Skeletal muscle tissue (tissue), 4 donors: ENCODE results near the gene RET. TPM values are rescaled to one million over a fixed set of nuclear protein-coding genes. Genes with fewer than 3 reads are reported as not detected.

Source experiments
- H3K27ac ChIP-seq: one replicate; pipeline ENCODE4 v1.7.0; 2013; ENCODE audit warnings: mild to moderate bottlenecking, low read depth, low read length, inconsistent platforms
- H3K27me3 ChIP-seq, 3 donors: one replicate each; pipeline ENCODE4 v1.7.0; 2013; ENCODE audit warnings: low read length in 3 of 3; ENCODE audit not compliant: control insufficient read depth in 3 of 3, insufficient read depth in 3 of 3
- H3K36me3 ChIP-seq, 3 donors: one replicate each; pipeline ENCODE4 v1.7.0; 2013; ENCODE audit warnings: low read length in 3 of 3; ENCODE audit not compliant: control insufficient read depth in 3 of 3, insufficient read depth in 3 of 3
- H3K4me1 ChIP-seq, 3 donors: one replicate each; pipeline ENCODE4 v1.7.0; 2013; ENCODE audit warnings: low read length in 3 of 3, mild to moderate bottlenecking in 3 of 3; ENCODE audit not compliant: control insufficient read depth in 3 of 3, insufficient read depth in 3 of 3
- H3K4me3 ChIP-seq, 3 donors: one replicate each; pipeline ENCODE4 v1.7.0; 2013; ENCODE audit warnings: low read length in 3 of 3
- H3K9ac ChIP-seq, 3 donors: one replicate each; pipeline ENCODE4 v1.7.0; 2013; ENCODE audit warnings: low read length in 3 of 3, mild to moderate bottlenecking in 3 of 3, moderate library complexity in 2 of 3, low read depth in 1 of 3
- H3K9me3 ChIP-seq, 3 donors: one replicate each; pipeline ENCODE4 v1.7.0; 2013; ENCODE audit warnings: low read length in 3 of 3; ENCODE audit not compliant: control insufficient read depth in 3 of 3
- total RNA-seq: library from RNA; depleted of rRNA; stranded (reverse); fragments of >200 nt; gene quantifications from one replicate; pipeline ENCODE4 v1.2.3, GENCODE V29; 2014
- donor health status: Osteomylitis.

Gene RET
- total RNA-seq, 1 donor from 2014 or later, result 1.6 TPM

DNA sequence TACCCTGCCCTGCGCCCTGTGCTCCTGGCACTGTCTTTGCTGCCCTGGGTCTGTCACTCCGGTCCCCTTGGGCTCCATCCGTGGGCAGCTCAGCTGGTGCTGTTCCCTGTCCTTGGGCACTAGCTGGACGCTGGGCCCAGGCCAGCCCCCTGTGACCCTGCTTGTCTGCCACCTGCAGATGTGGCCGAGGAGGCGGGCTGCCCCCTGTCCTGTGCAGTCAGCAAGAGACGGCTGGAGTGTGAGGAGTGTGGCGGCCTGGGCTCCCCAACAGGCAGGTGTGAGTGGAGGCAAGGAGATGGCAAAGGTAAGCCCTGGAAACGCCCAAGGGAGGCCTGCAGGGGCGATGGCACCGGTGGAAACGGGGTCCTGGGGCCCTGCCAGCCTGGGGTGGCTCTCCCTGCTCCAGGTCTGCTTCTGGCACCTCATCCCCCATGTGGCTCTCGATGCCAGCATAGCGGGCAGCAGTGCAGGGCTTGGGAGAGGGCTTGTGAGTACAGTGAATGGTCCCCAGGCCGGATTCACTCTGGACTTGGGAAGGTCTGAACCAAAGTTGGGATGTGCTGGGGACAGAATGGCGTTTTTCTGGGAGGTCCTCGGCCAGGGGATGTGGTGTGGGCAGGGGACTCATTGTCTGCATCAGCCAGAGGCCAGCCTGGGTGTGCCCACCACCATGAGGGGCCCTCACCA lies 35.2 kb downstream of the RET start:
- Histone ChIP-seq H3K27ac (no peak overlapping the region), H3K9me3 (no peaks in the 10 kb centered on the region), H3K36me3 (no peaks in the 10 kb centered on the region), H3K27me3 (no peaks in the 10 kb centered on the region), H3K4me1 (no peaks in the 10 kb centered on the region), H3K9ac (no peak overlapping the region), H3K4me3 (no peak overlapping the region)

DNA sequence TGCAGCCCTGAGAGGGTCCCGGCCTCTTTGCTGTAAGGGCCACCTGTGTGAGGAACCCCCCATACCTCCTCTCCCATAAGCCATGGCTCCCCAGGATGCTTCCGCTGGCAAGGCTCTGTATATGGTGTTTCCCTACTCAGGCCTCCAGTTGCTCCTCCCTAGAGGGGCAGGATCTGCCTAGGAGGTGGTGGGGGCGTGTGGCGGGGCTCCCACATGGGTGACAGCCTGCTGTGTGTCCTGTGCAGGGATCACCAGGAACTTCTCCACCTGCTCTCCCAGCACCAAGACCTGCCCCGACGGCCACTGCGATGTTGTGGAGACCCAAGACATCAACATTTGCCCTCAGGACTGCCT lies 35.7 kb downstream of the RET start:
- no peaks in the 10 kb centered on the region for H3K27me3 ChIP-seq
- H3K4me1 ChIP-seq, result no peaks in the 10 kb centered on the region
- H3K27ac ChIP-seq, result no peak overlapping the region
- H3K9me3 ChIP-seq, result no peaks in the 10 kb centered on the region
- H3K36me3 ChIP-seq, result peaks cover 0 to 2% (median 0%) of the 10 kb centered on the region in 3 donors
- H3K9ac ChIP-seq, result no peak overlapping the region
- H3K4me3 ChIP-seq, result no peak overlapping the region

- H3K4me3 ChIP-seq, result no peak overlapping the region
- H3K27me3 ChIP-seq, result no peaks in the 10 kb centered on the region
- no peaks in the 10 kb centered on the region for H3K4me1 ChIP-seq
- H3K36me3 ChIP-seq, result peaks cover 0 to 2% (median 0%) of the 10 kb centered on the region in 3 donors
- H3K27ac ChIP-seq, result no peak overlapping the region
- H3K9ac ChIP-seq, result no peak overlapping the region
- H3K9me3 ChIP-seq, result no peaks in the 10 kb centered on the region
These were observed 36.6 kb downstream of the RET start for GRCh38 chr10:43113201-43114087.

- Histone ChIP-seq H3K4me1 (no peaks in the 10 kb centered on the region), H3K9me3 (no peaks in the 10 kb centered on the region), H3K27ac (no peak overlapping the region), H3K27me3 (no peaks in the 10 kb centered on the region), H3K9ac (no peak overlapping the region), H3K4me3 (no peak overlapping the region), H3K36me3 (peaks cover 0 to 2% (median 0%) of the 10 kb centered on the region in 3 donors)
These were observed 37.3 kb downstream of the RET start for GRCh38 chr10:43114088-43114742.

GRCh38 chr10:43114743-43115611 lies 38.1 kb downstream of the RET start:
- Histone ChIP-seq H3K36me3 (peaks cover 0 to 2% (median 0%) of the 10 kb centered on the region in 3 donors), H3K4me3 (no peak overlapping the region), H3K9ac (no peak overlapping the region), H3K27ac (no peak overlapping the region), H3K4me1 (no peaks in the 10 kb centered on the region), H3K9me3 (no peaks in the 10 kb centered on the region), H3K27me3 (no peaks in the 10 kb centered on the region)

- no peak overlapping the region for H3K27ac ChIP-seq
- peaks cover 0 to 2% (median under 1%) of the 10 kb centered on the region in 3 donors for H3K4me1 ChIP-seq
- peaks cover 0 to 2% (median 0%) of the 10 kb centered on the region in 3 donors for H3K36me3 ChIP-seq
- H3K9me3 ChIP-seq, result no peaks in the 10 kb centered on the region
- no peaks in the 10 kb centered on the region for H3K27me3 ChIP-seq
- H3K4me3 ChIP-seq, result no peak overlapping the region
- no peak overlapping the region for H3K9ac ChIP-seq
These were observed 39.2 kb downstream of the RET start for GRCh38 chr10:43115881-43116595.

DNA sequence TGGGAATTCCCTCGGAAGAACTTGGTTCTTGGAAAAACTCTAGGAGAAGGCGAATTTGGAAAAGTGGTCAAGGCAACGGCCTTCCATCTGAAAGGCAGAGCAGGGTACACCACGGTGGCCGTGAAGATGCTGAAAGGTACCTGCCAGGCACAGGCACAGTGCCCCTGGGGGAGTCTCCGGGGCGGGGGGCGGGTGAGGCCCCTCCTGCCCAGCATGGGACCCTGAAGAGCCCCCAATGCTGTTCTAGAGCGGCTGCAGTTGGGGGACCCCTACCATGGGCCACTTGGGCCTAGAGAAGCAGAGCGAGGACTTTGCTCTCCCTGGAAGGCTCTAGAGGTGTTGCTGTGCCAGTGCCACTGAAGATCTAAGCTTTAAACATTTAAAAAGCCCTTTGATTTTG lies 39.7 kb downstream of the RET start:
- Histone ChIP-seq H3K9ac (no peak overlapping the region), H3K9me3 (no peaks in the 10 kb centered on the region), H3K4me3 (no peak overlapping the region), H3K27me3 (no peaks in the 10 kb centered on the region), H3K27ac (no peak overlapping the region), H3K4me1 (peaks cover 4 to 6% (median 6%) of the 10 kb centered on the region in 3 donors), H3K36me3 (peaks cover 0 to 2% (median 0%) of the 10 kb centered on the region in 3 donors)

DNA sequence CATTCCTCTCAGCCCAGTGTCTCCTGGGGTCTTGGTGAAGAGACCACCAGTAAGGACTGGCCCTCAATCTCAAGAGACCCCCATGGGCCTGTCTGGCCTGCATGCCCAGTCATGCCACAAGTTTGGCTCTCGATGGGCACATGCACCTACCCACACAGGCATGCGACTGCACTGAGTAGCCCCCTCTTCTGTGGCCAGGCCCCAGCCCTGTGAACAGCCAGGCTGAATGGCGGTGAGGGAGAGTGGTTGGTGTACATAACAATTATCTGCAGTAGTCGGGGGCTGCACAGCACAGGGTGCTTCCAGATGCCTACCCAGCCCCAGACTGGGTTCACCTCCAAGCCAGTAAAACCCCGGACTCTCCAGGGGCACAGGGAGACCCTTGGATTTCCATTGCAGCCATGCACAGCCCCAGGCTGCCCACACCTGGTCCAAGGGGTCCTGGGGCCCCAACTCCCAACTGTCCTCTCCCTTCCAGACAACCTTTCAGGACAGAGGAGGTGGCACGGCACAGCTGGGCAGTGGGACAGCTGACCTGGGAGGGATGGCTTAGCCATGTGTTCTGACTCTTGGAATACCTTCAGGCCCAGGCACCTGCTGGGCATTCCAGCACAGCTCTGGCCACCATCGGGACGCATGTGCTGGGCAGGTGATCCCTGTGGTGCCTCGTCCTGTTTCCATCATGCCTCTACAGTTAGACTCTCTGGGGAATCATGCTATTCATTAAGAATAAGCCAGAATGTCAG lies 40.3 kb downstream of the RET start:
- H3K4me1 ChIP-seq, result peaks cover 6 to 12% (median 7%) of the 10 kb centered on the region in 3 donors
- peaks cover 0 to 2% (median 0%) of the 10 kb centered on the region in 3 donors for H3K36me3 ChIP-seq
- no peaks in the 10 kb centered on the region for H3K27me3 ChIP-seq
- no peak overlapping the region for H3K9ac ChIP-seq
- H3K9me3 ChIP-seq, result no peaks in the 10 kb centered on the region
- H3K4me3 ChIP-seq, result no peak overlapping the region
- H3K27ac ChIP-seq, result no peak overlapping the region
